ENCODE data around the gene CD247.

CD247 gene

GRCh38 chr1:167496797-167497619 lies 21.3 kb downstream of the CD247 start:
- TF ChIP-seq RARB (CRISPR knock-in tag; IDR thresholded peaks at IDR 0.05) = no peak
- TF ChIP-seq, protein P1, sequence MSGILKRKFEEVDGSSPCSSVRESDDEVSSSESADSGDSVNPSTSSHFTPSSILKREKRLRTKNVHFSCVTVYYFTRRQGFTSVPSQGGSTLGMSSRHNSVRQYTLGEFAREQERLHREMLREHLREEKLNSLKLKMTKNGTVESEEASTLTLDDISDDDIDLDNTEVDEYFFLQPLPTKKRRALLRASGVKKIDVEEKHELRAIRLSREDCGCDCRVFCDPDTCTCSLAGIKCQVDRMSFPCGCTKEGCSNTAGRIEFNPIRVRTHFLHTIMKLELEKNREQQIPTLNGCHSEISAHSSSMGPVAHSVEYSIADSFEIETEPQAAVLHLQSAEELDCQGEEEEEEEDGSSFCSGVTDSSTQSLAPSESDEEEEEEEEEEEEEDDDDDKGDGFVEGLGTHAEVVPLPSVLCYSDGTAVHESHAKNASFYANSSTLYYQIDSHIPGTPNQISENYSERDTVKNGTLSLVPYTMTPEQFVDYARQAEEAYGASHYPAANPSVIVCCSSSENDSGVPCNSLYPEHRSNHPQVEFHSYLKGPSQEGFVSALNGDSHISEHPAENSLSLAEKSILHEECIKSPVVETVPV (CRISPR knock-in tag; IDR thresholded peaks at IDR 0.05) = no peak
- TF ChIP-seq, protein P2, sequence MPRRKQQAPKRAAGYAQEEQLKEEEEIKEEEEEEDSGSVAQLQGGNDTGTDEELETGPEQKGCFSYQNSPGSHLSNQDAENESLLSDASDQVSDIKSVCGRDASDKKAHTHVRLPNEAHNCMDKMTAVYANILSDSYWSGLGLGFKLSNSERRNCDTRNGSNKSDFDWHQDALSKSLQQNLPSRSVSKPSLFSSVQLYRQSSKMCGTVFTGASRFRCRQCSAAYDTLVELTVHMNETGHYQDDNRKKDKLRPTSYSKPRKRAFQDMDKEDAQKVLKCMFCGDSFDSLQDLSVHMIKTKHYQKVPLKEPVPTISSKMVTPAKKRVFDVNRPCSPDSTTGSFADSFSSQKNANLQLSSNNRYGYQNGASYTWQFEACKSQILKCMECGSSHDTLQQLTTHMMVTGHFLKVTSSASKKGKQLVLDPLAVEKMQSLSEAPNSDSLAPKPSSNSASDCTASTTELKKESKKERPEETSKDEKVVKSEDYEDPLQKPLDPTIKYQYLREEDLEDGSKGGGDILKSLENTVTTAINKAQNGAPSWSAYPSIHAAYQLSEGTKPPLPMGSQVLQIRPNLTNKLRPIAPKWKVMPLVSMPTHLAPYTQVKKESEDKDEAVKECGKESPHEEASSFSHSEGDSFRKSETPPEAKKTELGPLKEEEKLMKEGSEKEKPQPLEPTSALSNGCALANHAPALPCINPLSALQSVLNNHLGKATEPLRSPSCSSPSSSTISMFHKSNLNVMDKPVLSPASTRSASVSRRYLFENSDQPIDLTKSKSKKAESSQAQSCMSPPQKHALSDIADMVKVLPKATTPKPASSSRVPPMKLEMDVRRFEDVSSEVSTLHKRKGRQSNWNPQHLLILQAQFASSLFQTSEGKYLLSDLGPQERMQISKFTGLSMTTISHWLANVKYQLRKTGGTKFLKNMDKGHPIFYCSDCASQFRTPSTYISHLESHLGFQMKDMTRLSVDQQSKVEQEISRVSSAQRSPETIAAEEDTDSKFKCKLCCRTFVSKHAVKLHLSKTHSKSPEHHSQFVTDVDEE (CRISPR knock-in tag; IDR thresholded peaks at IDR 0.05) = no peak
- TF ChIP-seq, protein P3, sequence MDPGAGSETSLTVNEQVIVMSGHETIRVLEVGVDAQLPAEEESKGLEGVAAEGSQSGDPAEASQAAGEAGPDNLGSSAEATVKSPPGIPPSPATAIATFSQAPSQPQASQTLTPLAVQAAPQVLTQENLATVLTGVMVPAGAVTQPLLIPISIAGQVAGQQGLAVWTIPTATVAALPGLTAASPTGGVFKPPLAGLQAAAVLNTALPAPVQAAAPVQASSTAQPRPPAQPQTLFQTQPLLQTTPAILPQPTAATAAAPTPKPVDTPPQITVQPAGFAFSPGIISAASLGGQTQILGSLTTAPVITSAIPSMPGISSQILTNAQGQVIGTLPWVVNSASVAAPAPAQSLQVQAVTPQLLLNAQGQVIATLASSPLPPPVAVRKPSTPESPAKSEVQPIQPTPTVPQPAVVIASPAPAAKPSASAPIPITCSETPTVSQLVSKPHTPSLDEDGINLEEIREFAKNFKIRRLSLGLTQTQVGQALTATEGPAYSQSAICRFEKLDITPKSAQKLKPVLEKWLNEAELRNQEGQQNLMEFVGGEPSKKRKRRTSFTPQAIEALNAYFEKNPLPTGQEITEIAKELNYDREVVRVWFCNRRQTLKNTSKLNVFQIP (CRISPR knock-in tag; IDR thresholded peaks at IDR 0.05; ENCODE audit: borderline replicate concordance, low read depth) = no peak
- no peak for TF ChIP-seq ZC3H10 (CRISPR knock-in tag; IDR thresholded peaks at IDR 0.05)
- TF ChIP-seq CSDC2 (CRISPR knock-in tag; IDR thresholded peaks at IDR 0.05) = no peak
- TF ChIP-seq ZNF8 (CRISPR knock-in tag; IDR thresholded peaks at IDR 0.05) = no peak
- TF ChIP-seq OSR1 (CRISPR knock-in tag; IDR thresholded peaks at IDR 0.05) = no peak
- no peak for TF ChIP-seq ZNF70 (CRISPR knock-in tag; IDR thresholded peaks at IDR 0.05)
- TF ChIP-seq ZFP3 (CRISPR knock-in tag; IDR thresholded peaks at IDR 0.05) = no peak
- TF ChIP-seq BACH2 (CRISPR knock-in tag; IDR thresholded peaks at IDR 0.05; ENCODE audit: borderline replicate concordance) = no peak
- TF ChIP-seq TOX (CRISPR knock-in tag; IDR thresholded peaks at IDR 0.05; ENCODE audit: borderline replicate concordance) = no peak
- ATAC-seq = no peak

GRCh38 chr1:167493372-167493771 lies 25.0 kb downstream of the CD247 start:
- no peak for ATAC-seq

GRCh38 chr1:167492481-167492910 lies 25.8 kb downstream of the CD247 start:
- no peak for TF ChIP-seq TOX (CRISPR knock-in tag; IDR thresholded peaks at IDR 0.05; ENCODE audit: borderline replicate concordance)
- TF ChIP-seq BACH2 (CRISPR knock-in tag; IDR thresholded peaks at IDR 0.05; ENCODE audit: borderline replicate concordance) = no peak
- TF ChIP-seq, protein P2 (CRISPR knock-in tag; IDR thresholded peaks at IDR 0.05) = no peak

More at GRCh38 chr1:167493372-167493771, 25.0 kb downstream of the CD247 start:
- TF ChIP-seq CSDC2 (CRISPR knock-in tag; IDR thresholded peaks at IDR 0.05) (no peak), RARB (CRISPR knock-in tag; IDR thresholded peaks at IDR 0.05) (no peak), TCF4 (CRISPR knock-in tag; IDR thresholded peaks at IDR 0.05; ENCODE audit: borderline replicate concordance) (no peak), OSR1 (CRISPR knock-in tag; IDR thresholded peaks at IDR 0.05) (no peak), BACH2 (CRISPR knock-in tag; IDR thresholded peaks at IDR 0.05; ENCODE audit: borderline replicate concordance) (no peak), ZC3H10 (CRISPR knock-in tag; IDR thresholded peaks at IDR 0.05) (no peak), ZFP30 (CRISPR knock-in tag; IDR thresholded peaks at IDR 0.05) (no peak)
- TF ChIP-seq, protein P4, sequence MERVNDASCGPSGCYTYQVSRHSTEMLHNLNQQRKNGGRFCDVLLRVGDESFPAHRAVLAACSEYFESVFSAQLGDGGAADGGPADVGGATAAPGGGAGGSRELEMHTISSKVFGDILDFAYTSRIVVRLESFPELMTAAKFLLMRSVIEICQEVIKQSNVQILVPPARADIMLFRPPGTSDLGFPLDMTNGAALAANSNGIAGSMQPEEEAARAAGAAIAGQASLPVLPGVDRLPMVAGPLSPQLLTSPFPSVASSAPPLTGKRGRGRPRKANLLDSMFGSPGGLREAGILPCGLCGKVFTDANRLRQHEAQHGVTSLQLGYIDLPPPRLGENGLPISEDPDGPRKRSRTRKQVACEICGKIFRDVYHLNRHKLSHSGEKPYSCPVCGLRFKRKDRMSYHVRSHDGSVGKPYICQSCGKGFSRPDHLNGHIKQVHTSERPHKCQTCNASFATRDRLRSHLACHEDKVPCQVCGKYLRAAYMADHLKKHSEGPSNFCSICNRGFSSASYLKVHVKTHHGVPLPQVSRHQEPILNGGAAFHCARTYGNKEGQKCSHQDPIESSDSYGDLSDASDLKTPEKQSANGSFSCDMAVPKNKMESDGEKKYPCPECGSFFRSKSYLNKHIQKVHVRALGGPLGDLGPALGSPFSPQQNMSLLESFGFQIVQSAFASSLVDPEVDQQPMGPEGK (CRISPR knock-in tag; IDR thresholded peaks at IDR 0.05; ENCODE audit: borderline replicate concordance) = no peak
- TF ChIP-seq, protein P3 (CRISPR knock-in tag; IDR thresholded peaks at IDR 0.05; ENCODE audit: borderline replicate concordance, low read depth) = no peak

More at GRCh38 chr1:167492481-167492910, 25.8 kb downstream of the CD247 start:
- no peak for ATAC-seq
